ENCODE data around the gene CDH12. TPM values are rescaled to one million over a fixed set of nuclear protein-coding genes. Genes with fewer than 3 reads are reported as not detected.

Gene CDH12
- total RNA-seq, 1 donor from 2014 or later = not detected

DNA sequence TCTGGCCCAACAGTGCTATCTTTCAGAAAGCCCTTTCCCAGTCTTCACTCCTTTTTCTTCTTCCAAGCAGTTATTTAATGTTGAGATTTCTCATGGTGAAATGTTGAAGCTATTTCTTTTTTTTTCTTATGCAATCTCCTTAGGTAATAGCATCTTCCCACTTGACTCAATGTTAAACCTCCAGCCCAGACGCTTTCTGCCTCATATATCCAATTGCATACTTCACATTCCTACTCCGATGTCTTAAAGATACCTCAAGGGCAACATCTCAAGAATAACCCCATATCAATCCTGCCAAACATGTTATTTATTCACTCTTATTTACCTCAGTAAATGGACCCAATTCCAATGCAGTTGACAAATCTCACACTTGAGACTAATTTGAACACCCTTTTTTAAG is 187.3 kb downstream of the CDH12 start:
- Histone ChIP-seq H4K20me1 (ENCODE audit: insufficient read depth, low read length) (no peaks in the 10 kb centered on the region), H3K27me3 (ENCODE audit: insufficient read depth, low read length) (no peaks in the 10 kb centered on the region), H3K4me1 (ENCODE audit: insufficient read depth, low read length) (no peaks in the 10 kb centered on the region), H3K9ac (ENCODE audit: low read length) (no peak overlapping the region), H3K4me2 (ENCODE audit: low read length) (no peak overlapping the region), H3K27ac (ENCODE audit: low read depth, low read length) (no peak overlapping the region), H3K36me3 (ENCODE audit: insufficient read depth, low read length) (no peaks in the 10 kb centered on the region), H3K9me3 (ENCODE audit: insufficient read depth, low read depth, low read length) (no peaks in the 10 kb centered on the region), H3K79me2 (ENCODE audit: insufficient read depth, low read length) (no peaks in the 10 kb centered on the region), H3K4me3 (ENCODE audit: insufficient read depth, low read depth, low read length) (no peak overlapping the region), H2AFZ (ENCODE audit: low read depth, low read length) (no peak overlapping the region)
- H3K36me3 Mint-ChIP-seq (ENCODE audit: low read depth, unreplicated experiment) = no peaks in the 10 kb centered on the region
- H3K27ac Mint-ChIP-seq (ENCODE audit: unreplicated experiment) = no peak overlapping the region
- TF ChIP-seq, protein P1, sequence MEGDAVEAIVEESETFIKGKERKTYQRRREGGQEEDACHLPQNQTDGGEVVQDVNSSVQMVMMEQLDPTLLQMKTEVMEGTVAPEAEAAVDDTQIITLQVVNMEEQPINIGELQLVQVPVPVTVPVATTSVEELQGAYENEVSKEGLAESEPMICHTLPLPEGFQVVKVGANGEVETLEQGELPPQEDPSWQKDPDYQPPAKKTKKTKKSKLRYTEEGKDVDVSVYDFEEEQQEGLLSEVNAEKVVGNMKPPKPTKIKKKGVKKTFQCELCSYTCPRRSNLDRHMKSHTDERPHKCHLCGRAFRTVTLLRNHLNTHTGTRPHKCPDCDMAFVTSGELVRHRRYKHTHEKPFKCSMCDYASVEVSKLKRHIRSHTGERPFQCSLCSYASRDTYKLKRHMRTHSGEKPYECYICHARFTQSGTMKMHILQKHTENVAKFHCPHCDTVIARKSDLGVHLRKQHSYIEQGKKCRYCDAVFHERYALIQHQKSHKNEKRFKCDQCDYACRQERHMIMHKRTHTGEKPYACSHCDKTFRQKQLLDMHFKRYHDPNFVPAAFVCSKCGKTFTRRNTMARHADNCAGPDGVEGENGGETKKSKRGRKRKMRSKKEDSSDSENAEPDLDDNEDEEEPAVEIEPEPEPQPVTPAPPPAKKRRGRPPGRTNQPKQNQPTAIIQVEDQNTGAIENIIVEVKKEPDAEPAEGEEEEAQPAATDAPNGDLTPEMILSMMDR (IDR thresholded peaks at IDR 0.05; ENCODE audit: insufficient read depth, low read depth, low read length) = no peak
- DNase-seq (ENCODE audit: low read depth) (no peak), FAIRE-seq (no peak)
- H3K9me3 Mint-ChIP-seq (ENCODE audit: unreplicated experiment) = no peaks in the 10 kb centered on the region
- H3K4me3 Mint-ChIP-seq (ENCODE audit: unreplicated experiment) = no peak overlapping the region
- no peaks in the 10 kb centered on the region for H3K27me3 Mint-ChIP-seq (ENCODE audit: low read depth, unreplicated experiment)
- no peaks in the 10 kb centered on the region for H3K4me1 Mint-ChIP-seq (ENCODE audit: low read depth, unreplicated experiment)

DNA sequence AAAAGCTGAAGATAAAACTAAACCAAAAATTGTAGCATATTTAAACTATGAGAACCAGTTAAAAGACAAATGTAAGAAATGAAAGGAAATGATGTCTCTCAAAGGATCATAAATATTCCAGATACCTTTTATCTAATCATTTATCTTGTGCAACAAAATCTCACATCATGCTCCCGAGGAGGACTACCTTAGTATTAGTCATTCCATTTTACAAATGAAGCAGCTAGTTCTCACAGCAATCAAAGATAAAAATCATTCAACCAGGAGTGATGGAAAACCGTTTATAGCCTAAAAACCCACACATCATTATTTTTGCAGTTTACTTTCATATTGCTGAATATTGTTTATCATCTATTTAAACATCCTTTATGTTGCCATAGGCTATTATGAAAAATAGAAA is 190.0 kb downstream of the CDH12 start:
- Mint-ChIP-seq H3K4me1 (ENCODE audit: low read depth, unreplicated experiment) (no peaks in the 10 kb centered on the region), H3K27me3 (ENCODE audit: low read depth, unreplicated experiment) (no peaks in the 10 kb centered on the region), H3K9me3 (ENCODE audit: unreplicated experiment) (no peaks in the 10 kb centered on the region), H3K36me3 (ENCODE audit: low read depth, unreplicated experiment) (no peaks in the 10 kb centered on the region), H3K27ac (ENCODE audit: unreplicated experiment) (no peak overlapping the region), H3K4me3 (ENCODE audit: unreplicated experiment) (no peak overlapping the region)
- Histone ChIP-seq H4K20me1 (ENCODE audit: insufficient read depth, low read length) (no peaks in the 10 kb centered on the region), H3K36me3 (ENCODE audit: insufficient read depth, low read length) (no peaks in the 10 kb centered on the region), H3K4me2 (ENCODE audit: low read length) (no peak overlapping the region), H3K27me3 (ENCODE audit: insufficient read depth, low read length) (no peaks in the 10 kb centered on the region), H3K79me2 (ENCODE audit: insufficient read depth, low read length) (no peaks in the 10 kb centered on the region), H3K9ac (ENCODE audit: low read length) (no peak overlapping the region), H2AFZ (ENCODE audit: low read depth, low read length) (no peak overlapping the region), H3K4me3 (ENCODE audit: insufficient read depth, low read depth, low read length) (no peak overlapping the region), H3K4me1 (ENCODE audit: insufficient read depth, low read length) (no peaks in the 10 kb centered on the region), H3K27ac (ENCODE audit: low read depth, low read length) (no peak overlapping the region), H3K9me3 (ENCODE audit: insufficient read depth, low read depth, low read length) (no peaks in the 10 kb centered on the region)
- TF ChIP-seq EZH2 (IDR thresholded peaks at IDR 0.05; ENCODE audit: insufficient read depth, low read length) = no peak
- TF ChIP-seq, protein P1 (IDR thresholded peaks at IDR 0.05; ENCODE audit: insufficient read depth, low read depth, low read length) = no peak
- DNase-seq (ENCODE audit: low read depth) (no peak), FAIRE-seq (no peak)

DNA sequence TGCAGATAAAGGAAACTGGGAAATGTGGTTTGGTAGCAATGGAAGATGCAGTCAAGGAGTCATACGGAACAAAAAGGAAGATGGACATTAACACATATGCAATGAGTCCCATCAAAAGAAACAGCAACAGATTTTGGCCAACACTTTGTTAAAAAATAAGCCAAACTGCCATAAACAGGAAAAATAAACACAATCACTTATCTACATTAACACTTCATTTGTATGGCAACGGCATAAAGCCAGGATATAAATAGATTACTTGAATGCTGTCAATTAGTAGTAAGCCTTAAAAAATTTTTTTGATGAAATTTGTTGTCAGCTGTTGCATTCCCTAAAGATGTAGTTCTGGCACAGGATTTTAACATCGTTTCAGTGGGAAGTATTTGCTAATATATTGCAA is 190.8 kb downstream of the CDH12 start:
- no peak overlapping the region for H3K4me3 ChIP-seq (ENCODE audit: insufficient read depth, low read depth, low read length)
- H3K4me2 ChIP-seq (ENCODE audit: low read length) = no peak overlapping the region
- H3K27me3 ChIP-seq (ENCODE audit: insufficient read depth, low read length) = no peaks in the 10 kb centered on the region
- no peaks in the 10 kb centered on the region for H4K20me1 ChIP-seq (ENCODE audit: insufficient read depth, low read length)
- no peak overlapping the region for H3K9ac ChIP-seq (ENCODE audit: low read length)
- no peak for DNase-seq (ENCODE audit: low read depth)
- no peak overlapping the region for H3K27ac ChIP-seq (ENCODE audit: low read depth, low read length)
- H3K36me3 Mint-ChIP-seq (ENCODE audit: low read depth, unreplicated experiment) = no peaks in the 10 kb centered on the region
- H3K27ac Mint-ChIP-seq (ENCODE audit: unreplicated experiment) = no peak overlapping the region
- H3K4me1 Mint-ChIP-seq (ENCODE audit: low read depth, unreplicated experiment) = no peaks in the 10 kb centered on the region
- no peak overlapping the region for H2AFZ ChIP-seq (ENCODE audit: low read depth, low read length)
- H3K4me1 ChIP-seq (ENCODE audit: insufficient read depth, low read length) = no peaks in the 10 kb centered on the region
- H3K9me3 ChIP-seq (ENCODE audit: insufficient read depth, low read depth, low read length) = no peaks in the 10 kb centered on the region
- TF ChIP-seq EZH2 (IDR thresholded peaks at IDR 0.05; ENCODE audit: insufficient read depth, low read length) = no peak
- TF ChIP-seq, protein P1 (IDR thresholded peaks at IDR 0.05; ENCODE audit: insufficient read depth, low read depth, low read length) = no peak
- no peaks in the 10 kb centered on the region for H3K36me3 ChIP-seq (ENCODE audit: insufficient read depth, low read length)
- FAIRE-seq = no peak
- H3K27me3 Mint-ChIP-seq (ENCODE audit: low read depth, unreplicated experiment) = no peaks in the 10 kb centered on the region
- H3K9me3 Mint-ChIP-seq (ENCODE audit: unreplicated experiment) = no peaks in the 10 kb centered on the region
- H3K4me3 Mint-ChIP-seq (ENCODE audit: unreplicated experiment) = no peak overlapping the region
- no peaks in the 10 kb centered on the region for H3K79me2 ChIP-seq (ENCODE audit: insufficient read depth, low read length)
